ENCODE measurements around the gene DNAI2. TPM values are rescaled to one million over a fixed set of nuclear protein-coding genes. Genes with fewer than 3 reads are reported as not detected.

Gene DNAI2
- polyA plus RNA-seq, 2 of the 4 experiments (the other 2 are of a cell fraction): not detected

DNA sequence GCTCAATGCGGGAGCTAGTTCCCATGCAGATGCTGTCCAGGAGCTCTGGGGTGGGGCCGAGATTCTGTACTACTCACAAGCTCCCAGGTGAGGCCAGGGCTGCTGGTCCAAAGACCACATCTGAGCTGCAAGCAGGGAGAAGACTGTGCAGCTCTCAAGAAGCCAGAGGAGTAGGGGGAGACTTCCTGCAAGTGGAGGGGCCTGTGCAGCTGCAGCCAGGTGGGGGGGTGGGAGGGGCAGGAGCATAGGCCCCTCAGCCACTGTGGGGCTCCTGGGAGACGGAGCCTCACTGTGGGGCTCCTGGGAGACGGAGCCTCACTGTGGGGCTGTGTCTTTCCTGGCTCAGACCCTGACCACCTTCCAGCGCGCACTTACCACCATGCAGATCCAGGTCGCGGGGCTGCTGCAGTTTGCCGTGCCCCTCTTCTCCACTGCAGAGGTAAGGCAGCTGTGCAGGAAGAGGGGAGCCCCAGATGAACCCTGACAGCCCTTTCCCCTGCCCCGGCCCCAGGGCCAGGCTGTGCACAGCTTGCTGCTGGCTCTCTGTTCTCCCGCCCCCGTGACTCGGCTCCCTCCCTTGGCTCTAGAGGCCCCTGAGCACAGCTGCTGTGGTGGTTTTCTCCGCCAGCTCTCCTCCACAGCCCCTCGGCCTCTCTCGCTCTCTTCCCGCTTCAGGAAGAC, 24.3 kb upstream of the DNAI2 start:
- no peak for DNase-seq (ENCODE audit: low read depth in 1 of 2, low spot score in 1 of 2)
- no peak for ATAC-seq
- no peaks in the 10 kb centered on the region for H3K9me3 ChIP-seq
- no peak for FAIRE-seq
- WGBS (ENCODE audit: missing lambda C conversion rate): 83% methylated on average over 15 of the region's 17 CpGs
- no peak for TF ChIP-seq JUNB (IDR thresholded peaks at IDR 0.05)
- TF ChIP-seq GATA3 (IDR thresholded peaks at IDR 0.05; ENCODE audit: borderline replicate concordance): no peak
- TF ChIP-seq, protein P1, sequence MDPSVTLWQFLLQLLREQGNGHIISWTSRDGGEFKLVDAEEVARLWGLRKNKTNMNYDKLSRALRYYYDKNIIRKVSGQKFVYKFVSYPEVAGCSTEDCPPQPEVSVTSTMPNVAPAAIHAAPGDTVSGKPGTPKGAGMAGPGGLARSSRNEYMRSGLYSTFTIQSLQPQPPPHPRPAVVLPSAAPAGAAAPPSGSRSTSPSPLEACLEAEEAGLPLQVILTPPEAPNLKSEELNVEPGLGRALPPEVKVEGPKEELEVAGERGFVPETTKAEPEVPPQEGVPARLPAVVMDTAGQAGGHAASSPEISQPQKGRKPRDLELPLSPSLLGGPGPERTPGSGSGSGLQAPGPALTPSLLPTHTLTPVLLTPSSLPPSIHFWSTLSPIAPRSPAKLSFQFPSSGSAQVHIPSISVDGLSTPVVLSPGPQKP (IDR thresholded peaks at IDR 0.05; ENCODE audit: low read depth, low read length): no peak
- TF ChIP-seq ZC3H11A (IDR thresholded peaks at IDR 0.05): no peak
- TF ChIP-seq NPAS2 (CRISPR knock-in tag; IDR thresholded peaks at IDR 0.05; ENCODE audit: borderline replicate concordance): no peak
- TF ChIP-seq NFE2L2 (conservative IDR thresholded peaks at IDR 0.05; ENCODE audit: low read length): no peak
- TF ChIP-seq MAZ (IDR thresholded peaks at IDR 0.05; ENCODE audit: borderline replicate concordance, low read depth, low read length): no peak
- no peak for TF ChIP-seq PHF8 (IDR thresholded peaks at IDR 0.05; ENCODE audit: borderline replicate concordance, low read depth)
- no peak for TF ChIP-seq MYC (IDR thresholded peaks at IDR 0.05; ENCODE audit: borderline replicate concordance, low read length)
- TF ChIP-seq ZFP36 (IDR thresholded peaks at IDR 0.05; ENCODE audit: borderline replicate concordance, partially characterized antibody): no peak
- no peak for TF ChIP-seq CBX8 (IDR thresholded peaks at IDR 0.05)
- TF ChIP-seq FOSB (CRISPR knock-in tag; IDR thresholded peaks at IDR 0.05): no peak
- no peak for TF ChIP-seq POLR2A (IDR thresholded peaks at IDR 0.05; ENCODE audit: low read length)
- no peak for TF ChIP-seq HOXA7 (CRISPR knock-in tag; IDR thresholded peaks at IDR 0.05)
- TF ChIP-seq NR3C1 (IDR thresholded peaks at IDR 0.05): no peak
- no peak for TF ChIP-seq ZNF302 (CRISPR knock-in tag; IDR thresholded peaks at IDR 0.05)
- TF ChIP-seq KDM5A (IDR thresholded peaks at IDR 0.05): no peak
- TF ChIP-seq HOXB5 (CRISPR knock-in tag; IDR thresholded peaks at IDR 0.05): no peak
- H3K4me3 ChIP-seq: no peak overlapping the region
- ChIA-PET POLR2A (no interaction called here), CTCF (interaction anchor here (0.6 to 4.9 kb wide), 6 partner anchors 10 to 277 kb away, joined by 3 to 16 read pairs (median 4); no protein-coding TSS in a partner anchor)
- no peaks in the 10 kb centered on the region for H3K4me1 ChIP-seq
- H3K4me2 ChIP-seq: no peak overlapping the region
- H3K27ac ChIP-seq: no peak overlapping the region

- ATAC-seq (no peak), FAIRE-seq (no peak), DNase-seq (ENCODE audit: low read depth in 1 of 2, low spot score in 1 of 2) (no peak)
- Histone ChIP-seq H3K4me1 (no peaks in the 10 kb centered on the region), H3K4me3 (no peak overlapping the region), H3K9me3 (no peaks in the 10 kb centered on the region), H3K4me2 (no peak overlapping the region), H3K27ac (no peak overlapping the region)
- 41% methylated on average over 11 of the region's 12 CpGs for WGBS (ENCODE audit: missing lambda C conversion rate)
- TF ChIP-seq RNF2 (IDR thresholded peaks at IDR 0.05; ENCODE audit: borderline replicate concordance, low read depth) (no peak), ZNF302 (CRISPR knock-in tag; IDR thresholded peaks at IDR 0.05) (no peak), MYC (IDR thresholded peaks at IDR 0.05; ENCODE audit: borderline replicate concordance, low read length) (no peak), BCL3 (IDR thresholded peaks at IDR 0.05) (no peak), FOSL2 (IDR thresholded peaks at IDR 0.05) (no peak), FOSL2 (CRISPR knock-in tag; IDR thresholded peaks at IDR 0.05) (no peak)
- POLR2A ChIA-PET: no interaction called here
- CTCF ChIA-PET: interaction anchor here (1.1 to 4.9 kb wide), 3 partner anchors 10 to 47 kb away, joined by 5 to 16 read pairs (median 6); no protein-coding TSS in a partner anchor
Observed at GRCh38 chr17:74250324-74250995, 23.6 kb upstream of the DNAI2 start.

- WGBS (ENCODE audit: missing lambda C conversion rate): 73% methylated on average over 8 of the region's 8 CpGs
- ATAC-seq: no peak
- H3K4me1 ChIP-seq: no peaks in the 10 kb centered on the region
- no peak for TF ChIP-seq BHLHE40 (IDR thresholded peaks at IDR 0.05; ENCODE audit: low read depth, low read length)
- TF ChIP-seq, protein P2, sequence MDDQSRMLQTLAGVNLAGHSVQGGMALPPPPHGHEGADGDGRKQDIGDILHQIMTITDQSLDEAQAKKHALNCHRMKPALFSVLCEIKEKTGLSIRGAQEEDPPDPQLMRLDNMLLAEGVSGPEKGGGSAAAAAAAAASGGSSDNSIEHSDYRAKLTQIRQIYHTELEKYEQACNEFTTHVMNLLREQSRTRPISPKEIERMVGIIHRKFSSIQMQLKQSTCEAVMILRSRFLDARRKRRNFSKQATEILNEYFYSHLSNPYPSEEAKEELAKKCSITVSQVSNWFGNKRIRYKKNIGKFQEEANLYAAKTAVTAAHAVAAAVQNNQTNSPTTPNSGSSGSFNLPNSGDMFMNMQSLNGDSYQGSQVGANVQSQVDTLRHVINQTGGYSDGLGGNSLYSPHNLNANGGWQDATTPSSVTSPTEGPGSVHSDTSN (IDR thresholded peaks at IDR 0.05): no peak
- no peak for TF ChIP-seq RCOR1 (IDR thresholded peaks at IDR 0.05; ENCODE audit: low read depth, low read length)
- no peak for TF ChIP-seq SMC3 (IDR thresholded peaks at IDR 0.05)
- TF ChIP-seq JUN (IDR thresholded peaks at IDR 0.05): no peak
- TF ChIP-seq CEBPB (IDR thresholded peaks at IDR 0.05): no peak
- TF ChIP-seq KDM1A (IDR thresholded peaks at IDR 0.05; ENCODE audit: low read depth): no peak
- TF ChIP-seq, protein P1 (IDR thresholded peaks at IDR 0.05; ENCODE audit: low read depth, low read length): no peak
- no peak for TF ChIP-seq EHMT2 (IDR thresholded peaks at IDR 0.05; ENCODE audit: low read depth)
- no peak for DNase-seq (ENCODE audit: low read depth in 1 of 2, low spot score in 1 of 2)
- ChIA-PET CTCF (interaction anchor here (1.1 to 4.9 kb wide), 2 partner anchors 9 to 47 kb away, joined by 6 to 16 read pairs; no protein-coding TSS in a partner anchor), POLR2A (no interaction called here)
- H3K9me3 ChIP-seq: no peaks in the 10 kb centered on the region
- no peak overlapping the region for H3K4me3 ChIP-seq
- H3K4me2 ChIP-seq: no peak overlapping the region
- no peak overlapping the region for H3K27ac ChIP-seq
- no peak for FAIRE-seq
Observed at GRCh38 chr17:74251051-74251450, 23.0 kb upstream of the DNAI2 start.
